Glutamatergic neuron (in vitro differentiated cells): ENCODE measurements around the gene GGT1. TPM values are rescaled to one million over a fixed set of nuclear protein-coding genes. Genes with fewer than 3 reads are reported as not detected.

Source experiments
- DNase-seq: peaks from one replicate; pipeline ENCODE4 v3.0.0; 2022
- H3K27ac Mint-ChIP-seq: one replicate; pipeline ENCODE4 v1.8.0; 2020; ENCODE audit warnings: mild to moderate bottlenecking, mixed read lengths, inconsistent platforms; ENCODE audit not compliant: unreplicated experiment
- H3K27me3 Mint-ChIP-seq: one replicate; pipeline ENCODE4 v1.8.0; 2020; ENCODE audit warnings: mild to moderate bottlenecking, moderate library complexity, mixed read lengths, inconsistent platforms; ENCODE audit not compliant: unreplicated experiment
- H3K36me3 Mint-ChIP-seq: one replicate; pipeline ENCODE4 v1.8.0; 2020; ENCODE audit warnings: mild to moderate bottlenecking, mixed read lengths, inconsistent platforms; ENCODE audit not compliant: unreplicated experiment
- H3K4me1 Mint-ChIP-seq: one replicate; pipeline ENCODE4 v1.8.0; 2020; ENCODE audit warnings: mild to moderate bottlenecking, low read depth, mixed read lengths, inconsistent platforms; ENCODE audit not compliant: unreplicated experiment
- H3K4me3 Mint-ChIP-seq: one replicate; pipeline ENCODE4 v1.8.0; 2020; ENCODE audit warnings: mild to moderate bottlenecking, mixed read lengths, inconsistent platforms; ENCODE audit not compliant: unreplicated experiment
- H3K9me3 Mint-ChIP-seq: one replicate; pipeline ENCODE4 v1.8.0; 2020; ENCODE audit warnings: mild to moderate bottlenecking, moderate library complexity, mixed read lengths, inconsistent platforms; ENCODE audit not compliant: unreplicated experiment
- CTCF ChIP-seq: fragments of 200-600 bp; sonication (generic); IDR thresholded peaks from one replicate; pipeline ENCODE4 v1.5.0; 2021; ENCODE audit not compliant: partially characterized antibody, unreplicated experiment
- total RNA-seq: library from RNA; stranded (reverse); fragmentation: NEBNext Ultra II Directional; extraction: Animal tissue kit (Norgen Biotek cat#: 25700); gene quantifications from one replicate; pipeline ENCODE4 v1.2.1, GENCODE V29; 2021; ENCODE audit not compliant: unreplicated experiment

GGT1 gene
- total RNA-seq, 1 donor from 2014 or later, result 3.1 TPM

GRCh38 chr22:24567668-24568067, 35.3 kb upstream of the GGT1 start:
- Mint-ChIP-seq H3K4me1 (peaks cover 4% of the 10 kb centered on the region), H3K27ac (no peak overlapping the region), H3K9me3 (no peaks in the 10 kb centered on the region), H3K27me3 (no peaks in the 10 kb centered on the region), H3K36me3 (no peaks in the 10 kb centered on the region), H3K4me3 (no peak overlapping the region)
- DNase-seq, result no peak
- no peak for TF ChIP-seq CTCF

- Mint-ChIP-seq H3K4me1 (no peaks in the 10 kb centered on the region), H3K27me3 (no peaks in the 10 kb centered on the region), H3K9me3 (peaks cover 2% of the 10 kb centered on the region), H3K4me3 (no peak overlapping the region), H3K27ac (no peak overlapping the region), H3K36me3 (peaks cover 10% of the 10 kb centered on the region)
- no peak for TF ChIP-seq CTCF
- DNase-seq, result no peak
These were observed 31.7 kb upstream of the GGT1 start for GRCh38 chr22:24571266-24571665.

GRCh38 chr22:24576778-24577177, 26.2 kb upstream of the GGT1 start:
- Mint-ChIP-seq H3K27ac (no peak overlapping the region), H3K4me3 (no peak overlapping the region), H3K4me1 (no peaks in the 10 kb centered on the region), H3K9me3 (peaks cover 2% of the 10 kb centered on the region), H3K27me3 (peaks cover 2% of the 10 kb centered on the region), H3K36me3 (peaks cover 10% of the 10 kb centered on the region)
- TF ChIP-seq CTCF, result no peak
- no peak for DNase-seq

GRCh38 chr22:24578355-24579257, 24.4 kb upstream of the GGT1 start:
- Mint-ChIP-seq H3K4me3 (no peak overlapping the region), H3K36me3 (peaks cover 6% of the 10 kb centered on the region)

More at GRCh38 chr22:24578355-24579257, 24.4 kb upstream of the GGT1 start:
- H3K27ac Mint-ChIP-seq, result no peak overlapping the region
- no peaks in the 10 kb centered on the region for H3K4me1 Mint-ChIP-seq
- no peaks in the 10 kb centered on the region for H3K9me3 Mint-ChIP-seq
- peaks cover 2% of the 10 kb centered on the region for H3K27me3 Mint-ChIP-seq
- no peak for TF ChIP-seq CTCF
- no peak for DNase-seq
